Activated CD4-positive, alpha-beta memory T cell treated with anti-CD3 and anti-CD28 coated beads, Interleukin-2, amount 10 ng/mL, durations not matched to agents 7 days and 5 days (primary cell): ENCODE results near the gene INPP4B. TPM values are rescaled to one million over a fixed set of nuclear protein-coding genes. Genes with fewer than 3 reads are reported as not detected.
A peak's percentile ranks its signal among the peaks of the same experiment; 100 is the strongest.
"Not testable (repeated sequence)": the region's sequence is repeated elsewhere in the genome, so short reads cannot be mapped to it uniquely, and the experiment has no call there.

ENCODE experiments used
- CTCF ChIA-PET: fragments of 350-600 bp; sonication (Branson Sonifier 250); formaldehyde crosslinking; loops from one replicate; lab custom pipeline; 2021; ENCODE audit warnings: antibody characterized with exemption, inconsistent platforms; lab: Charles Lee
- POLR2A ChIA-PET: fragments of 350-600 bp; sonication (Branson Sonifier 250); formaldehyde crosslinking; loops from one replicate; lab custom pipeline; 2021; ENCODE audit warnings: antibody characterized with exemption; lab: Charles Lee
- DNase-seq: peaks from one replicate; pipeline ENCODE4 v3.0.0-alpha.2; 2020
- H3K27ac Mint-ChIP-seq: one replicate; pipeline ENCODE4 v1.8.0; 2021; ENCODE audit warnings: mild to moderate bottlenecking, mixed read lengths
- H3K27me3 Mint-ChIP-seq: one replicate; pipeline ENCODE4 v1.8.0; 2021; ENCODE audit warnings: mixed read lengths
- H3K36me3 Mint-ChIP-seq: one replicate; pipeline ENCODE4 v1.8.0; 2021; ENCODE audit warnings: low read depth, mixed read lengths
- H3K4me1 Mint-ChIP-seq: one replicate; pipeline ENCODE4 v1.8.0; 2021; ENCODE audit warnings: mixed read lengths
- H3K4me3 Mint-ChIP-seq: one replicate; pipeline ENCODE4 v1.8.0; 2021; ENCODE audit warnings: mild to moderate bottlenecking, mixed read lengths
- H3K9me3 Mint-ChIP-seq: one replicate; pipeline ENCODE4 v1.8.0; 2021; ENCODE audit warnings: mixed read lengths
- total RNA-seq, 2 experiments: library from RNA; stranded (reverse); gene quantifications; one replicate each; pipeline ENCODE4 v1.2.3, GENCODE V29; 2021

Gene INPP4B
- total RNA-seq, 2 experiments from 2014 or later, result 44.6 to 46.9 TPM

DNA sequence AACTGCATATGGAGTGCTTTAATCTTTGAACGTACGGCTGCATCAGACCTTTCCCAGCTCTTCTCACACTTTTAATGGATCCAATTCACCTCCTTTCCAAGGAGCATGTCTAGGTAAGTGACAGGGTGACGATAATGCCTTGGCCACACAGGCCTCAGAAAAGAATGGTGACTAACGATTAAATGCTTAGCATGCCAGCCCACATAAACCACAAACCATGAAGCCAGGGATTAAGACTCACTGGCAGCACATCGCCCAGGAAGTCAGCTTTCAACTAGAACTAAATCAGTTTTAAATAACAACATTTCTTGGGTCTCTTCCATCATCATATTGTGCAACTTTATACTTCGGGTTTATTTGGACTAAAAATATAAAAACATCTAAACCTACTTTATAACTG lies 28.7 kb downstream of the INPP4B start:
- POLR2A ChIA-PET, result no interaction called here
- CTCF ChIA-PET, result no interaction called here
- Mint-ChIP-seq H3K4me3 (no peak overlapping the region), H3K4me1 (peaks cover 14% of the 10 kb centered on the region), H3K27ac (no peak overlapping the region), H3K27me3 (peaks cover 3% of the 10 kb centered on the region), H3K9me3 (no peaks in the 10 kb centered on the region), H3K36me3 (no peaks in the 10 kb centered on the region)
- DNase-seq, result peak; percentile 46

GRCh38 chr4:142815834-142816233 lies 30.3 kb downstream of the INPP4B start:
- peaks cover 3% of the 10 kb centered on the region for H3K27me3 Mint-ChIP-seq
- no peaks in the 10 kb centered on the region for H3K36me3 Mint-ChIP-seq
- no peak overlapping the region for H3K4me3 Mint-ChIP-seq
- peaks cover 14% of the 10 kb centered on the region for H3K4me1 Mint-ChIP-seq
- ChIA-PET POLR2A (no interaction called here), CTCF (no interaction called here)
- DNase-seq, result peak; percentile 19
- no peak overlapping the region for H3K27ac Mint-ChIP-seq
- no peaks in the 10 kb centered on the region for H3K9me3 Mint-ChIP-seq

- no peak for DNase-seq
- Mint-ChIP-seq H3K36me3 (no peaks in the 10 kb centered on the region), H3K27me3 (no peaks in the 10 kb centered on the region), H3K4me1 (peaks cover 14% of the 10 kb centered on the region), H3K4me3 (no peak overlapping the region), H3K9me3 (no peaks in the 10 kb centered on the region), H3K27ac (no peak overlapping the region)
- CTCF ChIA-PET, result interaction anchor here (1.3 kb wide), 1 partner anchor 32 kb away, joined by 3 read pairs; no protein-coding TSS in a partner anchor
- POLR2A ChIA-PET, result no interaction called here
These were observed 32.7 kb downstream of the INPP4B start for GRCh38 chr4:142813388-142813787.

DNA sequence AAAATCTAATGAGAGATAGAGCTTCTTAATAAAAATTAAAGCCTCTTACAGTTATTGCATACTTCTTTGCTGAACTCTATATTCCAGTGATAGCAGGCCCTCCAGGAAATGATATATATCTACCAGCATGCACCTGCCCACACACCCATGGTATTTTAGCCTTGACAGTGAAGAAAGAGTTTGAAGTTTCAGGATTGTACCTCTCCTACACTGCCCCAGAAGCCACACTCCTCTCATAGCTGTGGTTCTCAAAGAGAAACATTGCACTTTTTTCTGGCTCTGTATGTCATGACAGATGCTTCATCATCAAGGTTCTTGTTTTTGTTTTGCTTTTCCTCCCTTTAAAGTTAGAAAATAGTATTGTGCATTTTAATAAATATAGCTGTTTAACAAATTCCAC lies 34.0 kb downstream of the INPP4B start:
- Mint-ChIP-seq H3K9me3 (no peaks in the 10 kb centered on the region), H3K27ac (no peak overlapping the region), H3K27me3 (no peaks in the 10 kb centered on the region), H3K4me3 (no peak overlapping the region), H3K36me3 (no peaks in the 10 kb centered on the region), H3K4me1 (peaks cover 5% of the 10 kb centered on the region)
- DNase-seq, result no peak
- ChIA-PET CTCF (no interaction called here), POLR2A (no interaction called here)

DNA sequence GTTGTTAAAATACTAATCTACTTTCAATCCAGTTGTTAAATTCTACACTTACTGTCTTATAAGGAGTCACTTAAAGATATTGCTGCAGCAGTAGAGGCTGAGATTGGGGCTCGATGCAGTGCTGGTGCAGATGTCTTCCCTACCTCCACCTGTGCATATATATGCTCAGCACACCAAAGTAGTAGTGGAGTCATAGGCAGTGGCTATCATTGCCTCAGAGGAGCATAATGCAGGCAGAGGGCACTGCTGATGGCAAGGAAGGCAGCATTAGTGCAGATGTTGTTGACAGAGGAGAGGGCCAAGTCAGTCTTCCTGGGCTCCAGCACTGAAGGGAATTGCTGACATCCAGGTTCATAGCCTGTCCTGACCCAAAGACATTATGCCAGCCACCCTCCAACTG lies 35.1 kb downstream of the INPP4B start:
- ChIA-PET CTCF (no interaction called here), POLR2A (no interaction called here)
- Mint-ChIP-seq H3K27ac (no peak overlapping the region), H3K4me3 (no peak overlapping the region), H3K27me3 (no peaks in the 10 kb centered on the region), H3K4me1 (peaks cover 5% of the 10 kb centered on the region), H3K9me3 (no peaks in the 10 kb centered on the region), H3K36me3 (no peaks in the 10 kb centered on the region)
- no peak for DNase-seq

GRCh38 chr4:142809559-142809958 lies 36.5 kb downstream of the INPP4B start:
- POLR2A ChIA-PET, result no interaction called here
- no peaks in the 10 kb centered on the region for H3K27me3 Mint-ChIP-seq
- no peak for DNase-seq
- H3K4me3 Mint-ChIP-seq, result no peak overlapping the region
- no peaks in the 10 kb centered on the region for H3K36me3 Mint-ChIP-seq
- no peak overlapping the region for H3K27ac Mint-ChIP-seq
- H3K9me3 Mint-ChIP-seq, result no peaks in the 10 kb centered on the region
- H3K4me1 Mint-ChIP-seq, result no peaks in the 10 kb centered on the region
- CTCF ChIA-PET, result no interaction called here

DNA sequence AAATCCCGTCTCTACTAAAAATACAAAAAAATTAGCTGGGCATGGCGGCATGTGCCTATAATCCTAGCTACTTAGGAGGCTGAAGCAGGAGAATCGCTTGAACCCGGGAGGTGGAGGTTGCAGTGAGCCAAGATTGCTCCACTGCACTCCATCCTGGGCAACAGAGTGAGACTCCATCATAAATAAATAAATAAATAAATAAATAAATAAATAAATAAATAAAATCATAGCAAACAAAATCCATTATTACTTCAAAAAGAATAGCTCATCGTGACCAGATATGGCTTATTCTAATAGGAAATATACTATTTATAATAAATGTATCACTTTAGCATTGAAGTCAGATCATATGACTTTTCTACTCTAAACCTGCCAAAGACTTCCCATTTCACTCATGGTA lies 42.2 kb downstream of the INPP4B start:
- H3K9me3 Mint-ChIP-seq, CTCF ChIA-PET, H3K4me1 Mint-ChIP-seq, DNase-seq, H3K27ac Mint-ChIP-seq, POLR2A ChIA-PET, H3K36me3 Mint-ChIP-seq, H3K4me3 Mint-ChIP-seq, H3K27me3 Mint-ChIP-seq: not testable (repeated sequence)

- H3K27ac Mint-ChIP-seq, result no peak overlapping the region
These were observed 44.1 kb downstream of the INPP4B start for GRCh38 chr4:142801966-142802365.

DNA sequence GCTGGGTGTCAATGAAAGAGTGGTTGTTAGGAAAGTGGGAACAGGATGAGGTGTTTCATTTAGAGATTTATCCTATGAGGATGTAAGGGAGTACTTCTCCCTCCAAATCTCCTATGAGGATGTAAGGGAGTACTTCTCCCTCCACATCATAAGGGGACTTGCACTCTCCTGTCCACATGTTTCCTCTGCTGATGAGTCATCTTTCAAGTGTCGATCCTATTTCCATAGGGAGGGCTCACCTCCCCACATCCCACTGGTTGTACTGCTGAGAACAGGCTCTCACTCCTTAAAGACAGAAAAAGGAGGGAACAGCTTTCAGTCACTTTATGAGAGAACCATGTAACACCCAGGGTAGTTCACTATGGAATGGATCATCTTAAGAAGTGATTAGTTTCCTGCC lies 65.0 kb downstream of the INPP4B start:
- H3K9me3 Mint-ChIP-seq, result no peaks in the 10 kb centered on the region
- H3K27ac Mint-ChIP-seq, result no peak overlapping the region
- no peaks in the 10 kb centered on the region for H3K36me3 Mint-ChIP-seq
- no peak for DNase-seq
- ChIA-PET POLR2A (no interaction called here), CTCF (no interaction called here)
- no peak overlapping the region for H3K4me3 Mint-ChIP-seq
- H3K27me3 Mint-ChIP-seq, result no peaks in the 10 kb centered on the region
- H3K4me1 Mint-ChIP-seq, result no peaks in the 10 kb centered on the region

More at GRCh38 chr4:142801966-142802365, 44.1 kb downstream of the INPP4B start:
- Mint-ChIP-seq H3K4me3 (no peak overlapping the region), H3K4me1 (peaks cover 8% of the 10 kb centered on the region), H3K9me3 (no peaks in the 10 kb centered on the region), H3K27me3 (no peaks in the 10 kb centered on the region), H3K36me3 (no peaks in the 10 kb centered on the region)
- ChIA-PET CTCF (no interaction called here), POLR2A (no interaction called here)
- no peak for DNase-seq

- no peaks in the 10 kb centered on the region for H3K9me3 Mint-ChIP-seq
- H3K27ac Mint-ChIP-seq, result no peak overlapping the region
- POLR2A ChIA-PET, result no interaction called here
- H3K27me3 Mint-ChIP-seq, result no peaks in the 10 kb centered on the region
- no peaks in the 10 kb centered on the region for H3K4me1 Mint-ChIP-seq
- DNase-seq, result no peak
- H3K36me3 Mint-ChIP-seq, result no peaks in the 10 kb centered on the region
- CTCF ChIA-PET, result no interaction called here
- H3K4me3 Mint-ChIP-seq, result no peak overlapping the region
These were observed 67.2 kb downstream of the INPP4B start for GRCh38 chr4:142778900-142779299.

DNA sequence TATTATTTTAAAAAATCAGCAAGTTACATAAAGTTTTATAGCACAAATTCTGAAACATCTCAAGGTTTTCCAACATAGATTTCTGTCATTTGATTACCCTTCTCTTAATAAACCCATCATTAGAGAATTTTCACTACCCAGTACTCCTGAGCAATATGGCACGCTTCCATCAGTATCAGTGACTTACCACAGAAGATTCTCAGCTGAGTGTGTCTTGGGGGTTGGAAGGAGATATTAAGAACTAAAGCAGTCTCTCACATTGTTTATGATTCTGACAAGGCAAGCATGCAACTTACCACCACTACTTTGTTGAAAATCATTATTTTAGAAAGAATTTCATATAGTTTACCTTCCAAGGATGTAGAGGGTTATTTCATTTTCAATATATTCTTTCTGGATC lies 67.7 kb downstream of the INPP4B start:
- Mint-ChIP-seq H3K36me3 (no peaks in the 10 kb centered on the region), H3K4me1 (no peaks in the 10 kb centered on the region), H3K9me3 (no peaks in the 10 kb centered on the region), H3K27me3 (no peaks in the 10 kb centered on the region), H3K4me3 (no peak overlapping the region), H3K27ac (no peak overlapping the region)
- ChIA-PET POLR2A (no interaction called here), CTCF (no interaction called here)
- no peak for DNase-seq

DNA sequence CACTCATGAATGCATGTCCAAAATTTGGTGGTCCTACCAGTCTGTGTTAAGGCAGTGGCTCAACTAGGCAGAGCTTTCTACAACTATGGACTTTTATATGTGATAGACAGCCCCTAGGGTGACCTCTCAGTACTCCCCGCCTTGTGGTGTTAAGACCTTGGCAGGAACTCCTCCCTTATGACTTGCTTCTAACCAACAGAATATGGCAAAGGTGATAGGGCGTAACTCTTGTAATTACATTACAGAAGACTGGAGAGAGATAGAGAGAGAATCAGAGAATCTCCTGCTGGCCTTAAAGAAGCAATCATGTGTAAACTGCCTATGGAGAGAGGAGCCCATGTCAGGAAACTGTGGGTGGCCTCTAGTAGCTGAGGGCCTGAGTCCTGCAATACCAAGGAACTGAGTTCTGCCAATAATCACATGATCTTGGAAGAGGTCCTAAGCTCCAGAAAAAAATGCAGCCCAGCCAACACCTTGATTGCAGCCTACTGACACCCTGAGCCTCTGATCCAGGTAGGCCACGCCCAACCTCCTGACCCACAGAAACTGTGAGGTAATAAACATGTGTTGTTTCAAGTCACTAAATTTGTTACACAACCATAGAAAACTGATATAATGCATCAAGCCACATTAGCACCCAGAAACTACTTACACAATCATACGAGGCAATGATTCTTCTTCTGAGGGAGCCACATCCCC lies 68.9 kb downstream of the INPP4B start:
- DNase-seq, result no peak
- H3K36me3 Mint-ChIP-seq, result no peaks in the 10 kb centered on the region
- CTCF ChIA-PET, result no interaction called here
- POLR2A ChIA-PET, result no interaction called here
- no peak overlapping the region for H3K27ac Mint-ChIP-seq
- H3K4me1 Mint-ChIP-seq, result no peaks in the 10 kb centered on the region
- no peaks in the 10 kb centered on the region for H3K9me3 Mint-ChIP-seq
- no peak overlapping the region for H3K4me3 Mint-ChIP-seq
- H3K27me3 Mint-ChIP-seq, result no peaks in the 10 kb centered on the region

GRCh38 chr4:142776026-142776425 lies 70.1 kb downstream of the INPP4B start:
- DNase-seq, result no peak
- Mint-ChIP-seq H3K4me1 (no peaks in the 10 kb centered on the region), H3K36me3 (no peaks in the 10 kb centered on the region), H3K27me3 (no peaks in the 10 kb centered on the region), H3K4me3 (no peak overlapping the region), H3K9me3 (no peaks in the 10 kb centered on the region), H3K27ac (no peak overlapping the region)
- POLR2A ChIA-PET, result no interaction called here
- CTCF ChIA-PET, result no interaction called here

GRCh38 chr4:142773505-142773904 lies 72.6 kb downstream of the INPP4B start:
- POLR2A ChIA-PET, result no interaction called here
- Mint-ChIP-seq H3K4me1 (no peaks in the 10 kb centered on the region), H3K36me3 (no peaks in the 10 kb centered on the region), H3K27ac (no peak overlapping the region), H3K9me3 (no peaks in the 10 kb centered on the region), H3K27me3 (no peaks in the 10 kb centered on the region), H3K4me3 (no peak overlapping the region)
- DNase-seq, result no peak
- CTCF ChIA-PET, result no interaction called here
